GM04504 (cell line): ENCODE measurements around the gene ZC2HC1C.

Experiments
- DNase-seq: peaks from one replicate; pipeline ENCODE4 v3.0.0-alpha.2; 2012; ENCODE audit warnings: low read depth

The ZC2HC1C gene, protein sequence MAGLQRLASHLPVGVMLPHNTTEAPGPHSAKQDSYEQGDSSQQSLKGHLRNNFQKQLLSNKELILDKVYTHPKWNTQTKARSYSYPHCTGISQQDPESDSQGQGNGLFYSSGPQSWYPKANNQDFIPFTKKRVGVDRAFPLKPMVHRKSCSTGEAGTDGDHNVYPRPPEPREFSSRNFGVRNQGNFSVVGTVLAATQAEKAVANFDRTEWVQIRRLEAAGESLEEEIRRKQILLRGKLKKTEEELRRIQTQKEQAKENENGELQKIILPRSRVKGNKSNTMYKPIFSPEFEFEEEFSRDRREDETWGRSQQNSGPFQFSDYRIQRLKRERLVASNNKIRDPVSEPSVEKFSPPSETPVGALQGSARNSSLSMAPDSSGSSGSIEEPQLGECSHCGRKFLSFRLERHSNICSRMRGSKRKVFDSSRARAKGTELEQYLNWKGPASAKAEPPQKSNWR

DNA sequence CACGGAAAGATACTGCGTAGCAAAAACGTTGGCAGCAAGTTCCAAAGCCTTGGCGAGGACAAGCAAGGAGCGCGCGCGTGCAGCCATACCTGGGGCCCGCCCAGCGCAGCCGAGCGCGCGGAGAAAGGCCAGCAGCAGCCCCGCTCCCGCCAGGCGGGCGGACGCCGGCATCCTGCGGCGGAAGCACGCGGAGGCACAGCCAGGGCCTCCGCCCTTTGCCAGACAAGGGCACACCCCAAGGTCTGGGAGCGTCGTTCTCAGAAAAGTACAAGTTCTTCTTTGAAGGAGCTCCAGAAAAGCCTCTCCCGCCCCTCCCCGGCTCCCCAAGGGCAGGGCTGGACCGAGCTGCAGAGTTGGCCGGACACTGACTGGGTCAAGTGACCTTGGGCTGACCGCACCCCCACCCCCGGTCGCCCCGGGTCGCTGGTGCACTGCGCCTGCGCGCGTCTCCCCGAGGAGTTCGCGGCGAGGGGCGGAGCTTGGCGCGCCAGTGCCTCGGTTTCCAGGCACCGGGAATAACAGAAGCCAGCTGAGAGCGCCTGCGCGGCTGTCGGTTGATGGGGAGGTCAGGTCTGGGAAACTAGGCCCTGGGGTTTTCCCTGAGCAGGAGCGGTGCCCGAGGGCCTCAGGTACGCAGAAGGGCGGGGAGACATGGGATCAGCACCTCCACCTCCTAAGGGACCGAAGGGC is at the start of gene ZC2HC1C:
ZC2HC1C (plus strand) TSS at position 521 of the 690 bp plus-strand sequence. CDS start 933 bp downstream, outside the sequence.
- peak; percentile 73 for DNase-seq

DNA sequence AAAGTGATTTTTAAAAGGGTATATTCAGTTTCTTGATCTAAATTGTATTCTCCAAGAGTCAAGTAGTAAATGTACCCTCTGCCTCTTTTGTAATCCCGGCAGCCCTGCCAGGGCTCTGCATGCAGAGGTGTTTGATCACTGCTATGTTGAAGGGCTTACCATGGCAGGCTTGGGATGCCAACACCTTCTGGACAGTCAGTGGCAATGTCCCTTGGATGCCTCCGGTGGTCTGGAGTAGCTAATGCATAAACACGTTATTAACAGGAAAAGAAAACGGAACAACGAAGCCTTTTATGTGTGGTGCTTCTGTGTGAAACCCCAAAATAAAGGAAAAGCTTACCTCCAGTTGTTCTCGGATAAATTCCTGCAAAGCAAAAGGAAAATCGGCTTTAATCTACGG is 46.8 kb upstream of the ZC2HC1C start:
- DNase-seq, result no peak

DNA sequence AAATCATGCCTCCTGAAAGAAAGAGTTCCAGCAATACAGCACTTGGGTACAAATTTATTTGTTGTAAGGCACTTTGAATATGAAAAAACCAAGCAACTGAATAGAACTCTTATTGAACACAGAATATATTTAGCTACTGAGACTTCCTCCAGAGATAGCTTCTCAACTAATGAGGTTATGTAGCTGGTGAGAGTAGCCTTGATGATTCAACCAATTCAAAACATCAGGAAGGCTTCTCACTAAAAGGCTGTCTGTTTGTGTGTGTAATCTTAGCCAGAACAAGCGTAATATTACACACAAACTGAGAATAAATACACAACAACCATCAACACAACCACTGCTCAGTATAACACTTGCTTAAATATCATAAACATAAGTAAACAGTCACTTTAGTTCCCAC is 46.3 kb upstream of the ZC2HC1C start:
- DNase-seq, result no peak

DNA sequence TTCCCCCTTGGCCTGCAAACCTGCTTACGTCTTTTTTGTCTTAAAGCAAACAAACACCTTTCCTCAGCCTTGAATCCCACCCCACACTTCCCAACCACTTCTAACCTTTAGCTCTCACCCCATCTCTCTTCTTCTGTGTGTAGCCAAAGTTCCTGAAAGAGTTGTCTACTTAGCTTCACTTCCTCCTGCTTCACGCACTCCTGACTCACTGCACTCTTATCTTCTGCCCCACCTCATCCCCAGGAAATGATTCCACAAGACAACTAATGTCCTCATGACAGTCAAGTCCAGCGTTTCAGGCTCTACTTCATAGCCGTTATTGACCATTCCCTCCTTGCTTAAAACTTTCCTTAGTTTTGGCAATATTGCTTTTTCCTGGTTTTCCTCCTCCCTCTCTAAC is 44.4 kb upstream of the ZC2HC1C start:
- no peak for DNase-seq

DNA sequence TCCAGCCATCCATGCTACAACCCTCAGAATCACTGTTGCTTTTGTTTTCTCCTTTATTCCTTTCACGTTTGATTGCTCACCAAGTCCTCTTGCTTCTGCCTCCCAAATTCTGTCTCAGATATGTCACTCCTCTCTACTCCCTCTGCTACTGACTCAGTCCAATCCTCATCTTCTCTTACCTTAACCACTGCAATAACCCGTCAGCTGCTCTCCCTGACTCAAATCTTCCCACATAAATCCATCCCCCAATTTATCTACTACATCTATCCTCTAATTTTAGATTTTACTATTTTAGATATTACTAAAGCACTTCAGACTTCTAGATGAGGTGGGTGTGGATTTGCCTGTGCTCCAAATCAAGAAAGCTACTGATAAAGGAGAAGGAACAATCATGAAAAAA is 43.6 kb upstream of the ZC2HC1C start:
- DNase-seq, result no peak

DNA sequence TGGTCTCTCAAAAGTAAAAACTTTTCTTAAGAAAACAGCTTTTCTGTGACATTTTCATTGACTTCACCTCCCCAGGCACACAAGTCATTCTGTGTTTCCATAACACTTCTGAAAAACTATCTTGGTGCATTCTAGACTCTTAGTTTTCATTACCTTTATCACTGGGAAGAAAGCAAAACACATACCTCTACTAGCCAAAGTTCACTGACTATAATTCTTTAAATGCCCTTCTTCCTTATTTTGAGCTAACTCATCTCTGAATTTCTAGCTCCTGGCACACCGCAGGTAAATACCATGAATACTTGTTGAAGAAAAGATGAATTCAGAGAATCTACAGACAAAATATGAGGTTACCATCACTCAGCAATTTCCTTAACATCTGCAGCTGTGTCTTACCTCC is 39.3 kb upstream of the ZC2HC1C start:
- DNase-seq, result no peak

DNA sequence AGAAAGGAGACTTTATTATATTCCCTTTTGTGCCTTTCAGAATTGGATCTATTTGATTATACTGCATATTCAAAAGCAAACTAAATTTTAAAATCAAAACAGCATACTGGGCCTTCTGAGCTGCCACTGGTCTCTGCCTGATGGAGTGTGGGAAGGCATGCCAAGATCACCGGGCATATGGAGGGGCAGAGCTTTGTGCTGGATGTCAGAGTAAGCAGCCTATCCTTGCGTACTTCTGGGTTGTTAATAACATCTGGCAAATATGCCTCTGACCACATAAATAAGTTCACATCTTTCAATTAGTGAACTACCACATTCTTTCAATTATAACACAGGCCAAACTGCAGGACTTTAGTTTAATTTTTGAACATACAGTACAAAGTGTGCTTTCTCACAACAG is 36.5 kb upstream of the ZC2HC1C start:
- no peak for DNase-seq

DNA sequence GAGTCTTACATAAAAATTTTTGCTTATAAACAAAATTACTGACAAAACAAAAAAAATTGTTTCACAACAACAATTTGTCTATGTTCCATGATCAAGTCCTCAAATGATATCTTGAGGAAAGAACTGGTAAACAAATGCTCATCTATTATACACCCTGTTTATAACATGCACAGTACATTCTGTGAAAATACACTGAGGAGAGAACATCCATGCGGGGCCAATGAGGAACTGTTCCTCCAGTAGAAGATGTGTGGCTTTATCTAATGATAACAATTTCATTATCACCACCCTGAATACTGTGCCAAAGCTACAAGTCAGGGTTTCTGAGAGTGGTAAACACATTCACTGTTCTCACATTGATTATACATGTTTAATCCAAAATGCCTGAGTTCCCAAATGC is 28.9 kb upstream of the ZC2HC1C start:
- no peak for DNase-seq

DNA sequence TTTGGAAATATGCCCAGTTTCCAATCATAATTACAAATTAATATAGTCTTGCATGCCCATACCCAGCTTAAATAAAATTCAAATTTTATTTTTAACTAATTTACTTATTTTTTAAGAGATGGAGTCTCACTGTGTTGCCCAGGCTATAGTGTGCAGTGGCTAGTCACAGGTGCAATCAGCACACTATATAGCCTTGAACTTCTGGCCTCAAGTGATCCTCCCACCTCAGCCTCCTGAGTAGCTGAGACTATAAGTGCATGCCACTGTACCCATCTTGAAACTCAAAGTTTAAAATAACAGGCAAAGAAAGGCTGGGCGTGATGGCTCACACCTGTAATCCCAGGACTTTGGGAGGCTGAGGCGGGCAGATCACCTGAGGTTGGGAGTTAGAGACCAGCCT is 28.5 kb upstream of the ZC2HC1C start:
- no peak for DNase-seq

DNA sequence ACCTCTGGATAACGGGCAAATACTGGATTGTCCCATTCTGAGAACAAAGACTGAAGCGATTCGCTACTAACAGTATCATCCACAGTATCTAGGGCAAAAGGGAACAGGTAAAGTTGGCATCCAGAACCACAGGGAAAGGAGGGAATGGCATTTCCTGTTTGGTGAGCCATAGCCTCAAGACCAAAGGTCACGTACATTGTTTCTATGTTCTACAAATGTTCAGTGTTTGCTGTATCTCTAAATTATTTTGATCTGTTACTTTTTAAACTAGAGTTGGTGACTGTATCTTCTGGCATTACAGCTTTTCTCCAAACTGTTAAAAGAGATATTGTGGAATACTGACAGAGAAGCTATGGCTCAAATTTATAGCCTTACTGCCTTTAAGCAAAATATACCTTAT is 27.8 kb upstream of the ZC2HC1C start:
- DNase-seq, result no peak

DNA sequence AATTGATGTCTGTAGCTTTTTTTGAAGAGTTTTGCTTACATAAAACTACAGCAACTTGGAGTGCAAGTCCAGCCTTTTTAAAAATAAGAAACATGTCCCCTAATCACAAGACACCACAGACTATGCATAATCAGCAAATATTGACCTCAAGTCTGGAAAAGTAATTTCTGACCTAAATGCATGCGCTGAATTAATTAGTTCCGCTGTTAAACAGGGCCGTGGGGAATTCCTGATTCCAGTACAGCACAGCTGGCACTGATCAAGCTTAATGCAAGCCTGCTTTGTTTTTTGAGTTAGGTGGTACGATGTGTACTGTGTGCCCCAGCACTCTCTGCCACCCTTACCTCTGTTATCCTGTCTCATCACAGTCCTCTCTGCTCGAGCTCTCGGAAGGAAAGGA is 27.4 kb upstream of the ZC2HC1C start:
- DNase-seq, result no peak

DNA sequence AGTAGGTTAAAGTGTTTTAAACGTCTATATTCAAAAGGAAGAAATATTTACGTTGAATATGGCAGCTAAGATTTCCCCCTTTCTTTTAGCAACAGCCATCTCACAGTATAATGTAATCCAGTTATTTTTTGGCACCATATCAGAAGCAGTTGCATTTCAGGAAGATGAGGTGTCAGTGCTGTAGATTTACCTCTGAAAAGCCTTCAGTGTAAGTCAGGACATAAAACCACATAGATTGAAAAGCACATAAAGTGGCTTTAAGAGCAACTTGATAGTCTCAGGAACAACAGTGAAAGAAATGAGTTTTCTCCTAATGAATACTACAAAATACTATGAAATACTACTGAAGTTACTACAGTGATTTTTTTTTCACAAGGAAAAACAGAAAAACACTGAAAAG is 25.1 kb upstream of the ZC2HC1C start:
- DNase-seq, result no peak

DNA sequence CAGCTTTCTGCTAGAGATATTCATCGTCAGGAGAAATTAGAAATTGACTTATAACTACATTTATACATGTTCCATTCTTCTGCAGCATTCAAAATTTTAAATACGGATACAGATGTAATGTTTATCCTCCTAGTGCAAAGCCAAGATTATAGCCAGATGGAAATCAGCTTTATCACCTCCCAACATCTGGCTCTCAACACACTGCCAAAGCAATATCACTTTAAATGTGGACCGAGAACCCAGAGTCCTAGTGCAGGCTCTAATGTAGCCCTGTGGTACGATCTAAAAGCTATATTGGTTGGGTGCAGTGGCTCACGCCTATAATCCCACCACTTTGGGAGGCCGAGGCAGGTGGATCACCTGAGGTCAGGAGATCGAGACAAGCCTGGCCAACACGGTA is 24.7 kb upstream of the ZC2HC1C start:
- no peak for DNase-seq

DNA sequence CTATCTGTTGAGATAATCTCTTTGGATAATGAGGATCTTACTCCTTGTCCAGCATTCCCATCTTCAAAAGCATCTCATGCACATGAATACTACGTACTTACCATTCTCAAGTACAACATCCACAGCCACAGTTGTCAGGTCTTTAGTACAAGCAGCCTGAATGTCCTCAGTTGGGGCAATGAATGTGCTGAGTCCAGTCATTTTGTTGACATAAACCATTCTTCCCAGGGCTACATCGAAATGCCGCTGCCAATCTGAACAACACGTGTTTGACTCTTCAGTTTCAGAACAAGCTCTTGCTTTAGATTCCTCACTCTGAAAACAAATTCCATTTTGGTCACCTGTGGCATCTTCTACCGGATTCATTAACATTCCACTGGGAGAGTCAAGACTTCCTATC is 23.2 kb upstream of the ZC2HC1C start:
- DNase-seq, result no peak

DNA sequence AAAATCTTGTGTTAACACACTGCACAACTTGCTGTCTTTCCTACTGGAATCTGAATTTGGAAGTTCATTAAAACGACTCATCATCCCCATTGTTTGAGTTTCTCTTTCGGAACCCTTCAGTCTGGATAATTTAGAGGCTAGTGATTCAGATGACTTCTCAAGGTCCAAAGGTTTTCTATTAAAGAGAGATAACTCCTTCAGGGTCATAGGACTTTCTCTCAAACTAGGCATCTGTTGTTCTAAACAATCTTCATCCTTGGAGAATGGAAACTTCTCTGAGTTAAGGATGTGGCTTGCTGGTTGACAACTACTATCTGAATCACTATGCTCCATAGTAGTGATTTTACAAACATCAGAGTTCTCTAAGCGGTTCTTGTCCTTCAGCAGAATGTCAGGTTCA is 22.5 kb upstream of the ZC2HC1C start:
- no peak for DNase-seq

DNA sequence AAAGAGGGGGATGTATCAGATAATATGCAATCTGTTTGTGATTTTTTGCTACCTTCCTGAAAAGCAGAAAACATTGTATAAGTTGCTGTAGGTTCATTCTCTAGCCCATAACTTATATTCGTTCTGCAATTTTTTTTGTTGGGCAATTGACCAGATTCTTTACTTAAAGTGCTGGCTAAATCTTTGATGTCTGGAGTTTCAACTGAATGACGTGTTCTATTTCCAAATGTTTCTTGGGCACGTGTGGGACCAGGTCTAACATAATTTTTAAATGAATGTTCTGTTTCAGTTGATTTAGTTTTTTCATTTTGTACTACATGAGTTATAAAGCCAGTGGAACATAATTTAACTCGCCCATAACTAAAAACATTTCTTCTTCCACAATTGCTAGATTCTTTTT is 21.9 kb upstream of the ZC2HC1C start:
- no peak for DNase-seq

DNA sequence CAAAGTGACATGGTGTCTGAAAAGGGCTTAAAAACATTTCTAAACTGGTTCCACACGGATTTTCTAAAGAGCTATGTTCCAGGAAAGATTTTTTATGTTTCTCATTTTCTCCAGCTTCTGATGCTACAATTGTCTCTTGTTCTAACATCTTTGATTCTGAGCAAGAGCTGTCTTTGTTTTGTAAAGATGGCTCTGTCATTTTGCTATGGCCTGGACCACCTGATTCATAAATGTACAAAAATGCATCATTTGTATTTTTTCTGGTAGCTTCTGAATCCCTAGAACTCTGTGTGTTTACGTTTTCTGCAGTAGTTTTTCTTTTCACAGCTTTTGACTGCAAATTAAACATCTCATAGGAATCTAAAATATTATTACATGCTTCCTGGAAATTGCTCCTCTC is 21.3 kb upstream of the ZC2HC1C start:
- DNase-seq, result no peak

DNA sequence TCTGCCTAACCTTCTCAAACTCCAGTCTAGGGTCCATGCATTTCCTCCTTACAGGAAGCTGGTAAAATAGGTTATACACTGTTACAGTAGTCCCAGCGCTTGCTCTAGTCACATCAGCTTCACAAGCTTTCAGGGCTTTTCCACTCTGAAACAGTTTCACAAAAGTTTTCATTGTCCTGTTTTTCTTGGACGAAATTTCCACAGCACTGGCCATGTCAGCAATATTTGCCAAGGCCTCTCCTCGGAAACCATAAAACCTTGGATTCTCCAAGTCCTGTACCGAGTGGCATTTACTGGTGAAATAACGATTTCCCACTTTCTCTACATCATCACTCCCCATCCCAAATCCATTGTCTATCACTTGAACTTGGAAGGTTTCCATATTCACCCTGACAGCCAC is 20.3 kb upstream of the ZC2HC1C start:
- DNase-seq, result no peak

DNA sequence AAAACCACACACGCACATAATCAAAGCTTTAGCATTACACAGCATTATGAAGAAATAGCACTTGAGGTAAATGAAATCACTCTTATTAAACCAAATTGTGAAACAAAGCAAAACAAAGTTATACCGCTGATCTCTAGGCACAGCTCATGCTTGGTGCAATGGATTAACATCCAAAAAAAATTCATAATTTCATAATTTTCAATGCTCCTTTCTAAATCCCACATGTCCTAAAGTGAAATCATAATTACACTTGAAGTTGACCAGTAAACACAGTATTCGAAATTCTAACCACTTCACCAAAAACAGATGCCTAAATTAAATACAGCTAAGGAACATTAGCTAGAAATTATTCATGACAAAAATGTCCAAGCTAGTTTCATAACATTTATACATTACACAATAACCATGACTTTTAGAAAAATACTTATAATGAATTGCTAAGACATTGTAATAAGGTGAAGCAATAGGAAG is 19.7 kb upstream of the ZC2HC1C start:
- DNase-seq, result no peak

DNA sequence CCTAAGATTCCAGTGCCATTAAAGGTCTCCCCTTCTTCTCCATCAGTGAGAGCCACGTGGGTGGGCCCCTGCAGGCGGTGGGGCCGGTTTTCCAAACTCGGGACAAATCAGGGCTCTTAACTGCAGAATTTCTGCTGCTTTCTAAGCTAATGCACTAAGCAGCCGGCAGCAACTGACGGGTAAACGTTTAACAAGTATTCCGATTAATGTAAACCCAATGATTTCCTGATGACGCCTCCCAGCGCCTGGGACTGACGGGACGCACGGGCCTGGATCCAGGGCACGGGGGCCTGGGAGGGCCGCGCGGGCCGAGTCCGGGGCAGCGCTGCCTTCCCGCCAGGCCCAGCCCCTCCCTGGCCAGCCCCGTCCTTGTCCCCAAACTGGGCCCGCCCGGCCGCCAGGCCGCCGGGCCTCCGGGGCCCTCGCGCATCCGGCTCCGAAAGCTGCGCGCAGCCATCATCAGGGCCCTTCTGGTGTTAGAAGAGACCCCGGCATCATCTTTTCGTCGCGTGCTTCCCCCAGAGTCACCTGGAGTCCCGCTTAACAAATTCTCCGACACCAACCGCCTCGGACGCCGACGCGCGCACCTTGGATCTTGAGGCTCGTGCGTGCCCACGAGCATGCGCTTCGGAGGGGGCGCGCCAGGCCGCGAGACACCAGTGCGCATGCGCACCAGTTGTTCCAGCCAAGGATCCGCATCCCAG is 18.4 kb upstream of the ZC2HC1C start, which contains the start of gene MLH3:
MLH3 (minus strand) TSS at position 616 of the 704 bp plus-strand sequence. CDS start 1,812 bp downstream, outside the sequence.
- DNase-seq, result no peak

DNA sequence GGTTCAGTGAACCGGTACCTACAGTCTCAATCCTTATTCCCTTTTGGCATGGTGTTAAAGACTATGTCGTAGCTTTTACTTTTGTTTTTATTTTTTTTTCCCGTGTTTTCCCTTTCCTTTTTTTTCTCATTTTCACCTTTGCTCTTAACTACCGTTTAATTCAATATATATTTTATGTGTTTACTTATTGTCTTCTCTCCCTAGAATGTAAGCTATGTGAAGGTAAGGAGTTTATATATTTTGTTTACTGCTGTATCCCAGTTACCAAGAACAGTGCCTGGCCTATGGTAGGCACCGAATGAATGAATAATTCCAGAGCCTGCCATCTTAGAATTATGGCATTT is 17.9 kb upstream of the ZC2HC1C start:
- DNase-seq, result no peak

DNA sequence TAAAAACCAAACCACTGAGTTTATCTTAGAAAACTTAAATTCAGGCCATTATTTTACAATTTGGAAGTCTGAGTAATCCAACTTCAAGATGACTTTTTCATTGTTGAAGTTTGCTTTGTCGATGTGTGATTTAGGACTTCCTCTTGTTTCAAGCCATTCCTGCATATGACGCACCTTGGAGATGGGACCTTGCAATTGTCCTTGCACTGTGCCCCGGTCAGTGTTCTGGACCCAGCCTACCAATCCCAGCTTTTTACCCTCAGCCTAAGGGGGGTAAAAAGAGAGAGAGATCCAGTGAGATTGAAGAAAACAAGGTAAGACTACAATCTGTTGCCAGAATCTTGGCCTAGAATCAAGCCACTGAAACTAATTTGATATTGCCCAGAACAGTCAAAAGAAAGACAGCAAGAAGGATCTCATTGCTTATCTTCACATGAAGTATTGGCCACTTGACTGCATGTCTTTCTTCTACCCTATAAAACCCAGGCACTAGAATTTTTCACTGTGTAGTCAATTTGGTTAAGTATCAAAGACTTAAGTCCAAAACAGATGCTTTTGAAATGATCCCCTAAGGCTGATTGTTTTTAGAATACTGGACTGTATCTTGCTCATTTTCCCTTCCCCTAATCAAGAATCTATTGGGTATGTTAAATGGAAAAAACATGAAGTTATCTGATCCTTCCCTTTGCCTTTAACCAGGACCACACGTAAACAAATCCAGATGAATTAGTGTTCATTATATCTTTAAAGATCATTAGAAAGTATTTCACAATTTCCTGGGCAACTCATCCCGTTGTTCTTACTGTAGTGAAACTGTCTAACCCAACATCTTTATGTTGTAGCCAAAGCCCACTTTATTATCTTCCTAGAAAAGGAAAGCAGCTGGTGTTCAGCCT is 15.8 kb upstream of the ZC2HC1C start:
- peak; percentile 59 for DNase-seq
